HEK293T (cell line): ENCODE results near the gene DCDC1.

Experiments used
- CTCF ChIA-PET: fragments of 350-600 bp; formaldehyde crosslinking; extraction: SDS; loops from one replicate; lab custom pipeline; 2021; ENCODE audit warnings: antibody characterized with exemption, inconsistent platforms; lab: Yijun Ruan, JAX
- POLR2A ChIA-PET: fragments of 350-600 bp; formaldehyde crosslinking; extraction: SDS; loops from one replicate; lab custom pipeline; 2020; ENCODE audit warnings: antibody characterized with exemption, inconsistent platforms; lab: Yijun Ruan, JAX
- DNase-seq: peaks from one replicate; pipeline ENCODE4 v3.0.0; 2012; ENCODE audit warnings: mixed read lengths; ENCODE audit errors: extremely low spot score
- ARNT ChIP-seq: fragments of 450-650 bp; IDR thresholded peaks from 2 replicates; pipeline ENCODE4 v1.6.1; 2017; ENCODE audit warnings: mild to moderate bottlenecking
- BHLHE40 ChIP-seq: fragments of 450-650 bp; IDR thresholded peaks from 2 replicates; pipeline ENCODE4 v1.6.1; 2016; ENCODE audit warnings: mild to moderate bottlenecking, moderate library complexity, borderline replicate concordance
- CTBP1 ChIP-seq: fragments of 450-650 bp; IDR thresholded peaks from 2 replicates; pipeline ENCODE4 v1.6.1; 2016; ENCODE audit warnings: borderline replicate concordance
- ELF4 ChIP-seq: fragments of 450-650 bp; IDR thresholded peaks from 2 replicates; pipeline ENCODE4 v1.6.1; 2017; ENCODE audit warnings: antibody characterized with exemption
- FOXA1 ChIP-seq: fragments of 450-650 bp; IDR thresholded peaks from 2 replicates; pipeline ENCODE4 v1.6.1; 2016; ENCODE audit warnings: mild to moderate bottlenecking
- FOXK2 ChIP-seq: fragments of 450-650 bp; IDR thresholded peaks from 2 replicates; pipeline ENCODE4 v1.6.1; 2016; ENCODE audit warnings: mild to moderate bottlenecking
- FOXM1 ChIP-seq: fragments of 450-650 bp; IDR thresholded peaks from 2 replicates; pipeline ENCODE4 v1.6.1; 2017; ENCODE audit warnings: mild to moderate bottlenecking, borderline replicate concordance
- HDGF ChIP-seq: fragments of 450-650 bp; IDR thresholded peaks from 2 replicates; pipeline ENCODE4 v1.6.1; 2017; ENCODE audit warnings: antibody characterized with exemption, borderline replicate concordance
- L3MBTL2 ChIP-seq: fragments of 450-650 bp; conservative IDR thresholded peaks from 2 replicates; pipeline ENCODE4 v1.6.1; 2016; ENCODE audit warnings: mild to moderate bottlenecking
- LEF1 ChIP-seq: fragments of 450-650 bp; IDR thresholded peaks from 2 replicates; pipeline ENCODE4 v1.6.1; 2017; ENCODE audit warnings: mild to moderate bottlenecking, borderline replicate concordance
- NFRKB ChIP-seq: fragments of 450-650 bp; IDR thresholded peaks from 2 replicates; pipeline ENCODE4 v1.6.1; 2016; ENCODE audit warnings: mild to moderate bottlenecking, moderate library complexity
- SP1 ChIP-seq: fragments of 450-650 bp; IDR thresholded peaks from 2 replicates; pipeline ENCODE4 v1.6.1; 2017
- SUZ12 ChIP-seq: fragments of 450-650 bp; IDR thresholded peaks from 2 replicates; pipeline ENCODE4 v1.6.1; 2016; ENCODE audit warnings: mild to moderate bottlenecking
- TARDBP ChIP-seq: fragments of 450-650 bp; IDR thresholded peaks from 2 replicates; pipeline ENCODE4 v1.6.1; 2016
- ZNF384 ChIP-seq: fragments of 450-650 bp; IDR thresholded peaks from 2 replicates; pipeline ENCODE4 v1.6.1; 2016
- TF ChIP-seq, protein P1 (sequence below): fragments of 450-650 bp; IDR thresholded peaks from 2 replicates; pipeline ENCODE4 v1.6.1; 2016

DCDC1 gene

DNA sequence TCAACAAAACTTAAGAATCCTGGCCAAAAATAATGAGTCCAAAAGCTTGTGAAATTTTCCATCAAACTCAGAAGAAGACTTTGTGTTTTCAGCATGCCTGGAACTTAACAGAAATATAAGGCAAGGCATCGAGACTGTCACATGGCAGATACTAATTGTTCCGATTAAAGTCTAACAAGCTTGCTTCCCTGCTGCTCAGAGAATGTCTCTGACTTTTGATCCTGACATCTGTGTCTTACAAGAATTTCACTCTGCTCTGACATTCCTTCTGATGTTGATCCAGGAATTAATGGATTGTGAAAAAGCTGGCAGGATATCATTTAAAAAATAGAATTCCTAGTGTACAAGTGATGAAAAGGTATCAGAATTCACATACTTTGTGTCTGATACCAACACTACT lies 170.2 kb downstream of the DCDC1 start:
- CTCF ChIA-PET = no interaction called here
- POLR2A ChIA-PET = no interaction called here
- DNase-seq = no peak
- TF ChIP-seq FOXK2 (no peak), FOXA1 (no peak), NFRKB (no peak), ZNF384 (no peak), ARNT (no peak), CTBP1 (no peak), HDGF (no peak), FOXM1 (no peak), L3MBTL2 (no peak), ELF4 (no peak), SP1 (no peak), LEF1 (no peak), BHLHE40 (no peak), TARDBP (no peak)
- TF ChIP-seq, protein P1, sequence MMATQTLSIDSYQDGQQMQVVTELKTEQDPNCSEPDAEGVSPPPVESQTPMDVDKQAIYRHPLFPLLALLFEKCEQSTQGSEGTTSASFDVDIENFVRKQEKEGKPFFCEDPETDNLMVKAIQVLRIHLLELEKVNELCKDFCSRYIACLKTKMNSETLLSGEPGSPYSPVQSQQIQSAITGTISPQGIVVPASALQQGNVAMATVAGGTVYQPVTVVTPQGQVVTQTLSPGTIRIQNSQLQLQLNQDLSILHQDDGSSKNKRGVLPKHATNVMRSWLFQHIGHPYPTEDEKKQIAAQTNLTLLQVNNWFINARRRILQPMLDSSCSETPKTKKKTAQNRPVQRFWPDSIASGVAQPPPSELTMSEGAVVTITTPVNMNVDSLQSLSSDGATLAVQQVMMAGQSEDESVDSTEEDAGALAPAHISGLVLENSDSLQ = no peak

DNA sequence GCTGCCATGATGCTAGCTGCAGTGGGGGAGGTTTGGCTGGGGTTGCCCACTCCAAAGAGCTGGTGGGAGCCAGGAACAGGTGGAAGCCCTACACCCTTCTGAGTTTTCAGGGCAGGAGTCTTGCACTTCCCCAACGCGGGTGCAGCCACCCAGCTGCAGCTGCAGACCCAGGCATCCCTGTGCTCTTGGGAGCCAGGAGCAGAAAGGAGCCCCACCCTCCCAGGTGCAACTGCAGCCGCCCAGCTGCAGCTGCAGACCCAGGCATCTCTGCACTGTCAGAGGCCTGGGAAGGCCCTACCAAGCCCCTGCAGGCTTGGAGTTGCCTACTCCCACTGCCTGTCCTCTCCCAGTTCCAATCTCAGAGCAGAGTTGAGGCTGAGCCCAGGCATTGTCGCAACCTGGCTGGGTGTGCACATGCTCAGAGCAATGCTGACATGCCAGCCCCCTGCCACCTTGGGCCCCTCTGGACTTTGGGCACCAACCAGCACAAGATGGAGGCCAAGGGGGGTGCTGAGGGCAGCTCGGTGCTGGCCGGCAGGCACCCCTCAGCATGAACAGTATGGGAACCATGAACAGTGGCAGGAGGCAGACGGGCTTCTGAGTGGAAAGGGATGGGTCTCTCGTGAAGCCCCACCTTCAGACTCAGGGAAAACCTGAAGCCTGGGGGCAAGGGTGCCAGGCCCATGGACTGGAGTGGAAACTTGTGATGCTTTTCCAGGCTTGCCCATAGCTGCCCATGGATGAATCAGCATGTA lies 195.4 kb downstream of the DCDC1 start:
- CTCF ChIA-PET = no interaction called here
- POLR2A ChIA-PET = no interaction called here
- no peak for TF ChIP-seq HDGF
- TF ChIP-seq FOXK2 = no peak
- no peak for TF ChIP-seq TARDBP
- no peak for TF ChIP-seq FOXM1
- no peak for TF ChIP-seq SP1
- TF ChIP-seq NFRKB = no peak
- no peak for TF ChIP-seq ARNT
- no peak for TF ChIP-seq BHLHE40
- TF ChIP-seq ZNF384 = no peak
- DNase-seq = no peak

DNA sequence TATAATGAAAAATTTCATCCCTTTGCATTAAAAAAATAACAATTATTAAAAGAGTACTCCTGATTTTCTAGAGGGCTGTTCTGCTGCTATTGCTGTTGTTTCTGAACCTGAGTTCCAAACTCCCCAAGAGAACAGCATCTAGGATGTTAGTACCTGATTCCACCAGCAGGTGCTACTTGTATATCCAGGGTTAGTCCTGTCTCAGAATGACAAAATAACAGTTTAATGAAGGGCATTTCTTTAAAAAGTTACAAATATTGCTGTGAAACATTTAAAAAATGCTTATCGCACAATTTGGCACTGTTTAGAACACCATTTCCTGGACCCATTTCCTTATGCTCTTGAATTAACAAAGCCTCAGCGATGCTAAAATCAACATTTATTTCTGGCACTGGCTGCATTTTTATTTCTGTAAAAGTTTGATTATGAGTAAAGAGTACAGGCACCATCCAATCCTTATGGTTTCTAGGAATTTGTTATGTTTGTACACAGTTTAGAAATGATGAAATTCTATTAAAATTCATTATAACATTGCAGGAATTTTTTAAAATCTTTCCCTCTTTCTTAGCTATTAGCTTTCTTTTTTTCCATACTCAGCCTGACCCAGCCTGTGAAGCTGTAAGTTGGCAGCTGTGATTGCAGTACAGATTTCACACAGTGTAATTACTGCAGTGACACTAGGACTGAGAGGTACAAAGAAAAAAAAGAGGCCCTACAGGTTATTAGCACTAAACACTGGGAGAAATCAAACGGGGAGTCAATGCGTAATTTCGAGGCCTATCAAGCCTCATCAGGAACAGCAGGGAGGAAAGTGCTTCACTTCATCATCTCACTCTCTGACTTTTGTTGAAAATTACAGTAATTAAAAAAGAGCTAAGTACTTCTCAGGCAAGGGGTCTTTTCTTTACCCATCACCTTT lies 208.8 kb downstream of the DCDC1 start:
- peak; percentile 20 for DNase-seq
- ChIA-PET POLR2A (no interaction called here), CTCF (no interaction called here)
- TF ChIP-seq LEF1 = no peak
- TF ChIP-seq BHLHE40 = no peak
- TF ChIP-seq NFRKB = no peak
- TF ChIP-seq TARDBP = no peak
- TF ChIP-seq, protein P1 = no peak
- TF ChIP-seq HDGF = no peak
- TF ChIP-seq FOXM1 = no peak
- no peak for TF ChIP-seq SP1
- no peak for TF ChIP-seq ZNF384
- no peak for TF ChIP-seq SUZ12
- TF ChIP-seq ELF4 = no peak
- TF ChIP-seq CTBP1 = no peak
- no peak for TF ChIP-seq ARNT
- no peak for TF ChIP-seq FOXK2

DNA sequence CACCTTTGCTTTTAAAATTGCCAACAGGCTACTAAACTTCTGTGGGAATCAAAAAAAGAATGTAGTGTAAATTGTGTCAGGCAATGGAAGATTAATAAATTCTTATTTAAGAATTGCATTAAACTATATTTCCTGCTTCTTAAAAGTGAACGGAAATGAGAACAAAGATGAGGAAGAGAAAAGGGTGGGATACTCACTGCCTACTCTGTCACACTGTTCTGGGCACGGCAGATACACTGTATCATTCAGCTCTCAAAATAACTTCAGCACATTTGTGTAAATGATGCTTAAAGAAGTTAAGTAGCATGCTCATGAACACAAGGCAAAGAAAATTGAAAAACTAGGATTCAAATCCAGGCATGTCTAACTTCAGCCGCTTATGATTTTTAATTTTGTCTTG lies 218.7 kb downstream of the DCDC1 start:
- no peak for DNase-seq
- ChIA-PET POLR2A (no interaction called here), CTCF (no interaction called here)

DNA sequence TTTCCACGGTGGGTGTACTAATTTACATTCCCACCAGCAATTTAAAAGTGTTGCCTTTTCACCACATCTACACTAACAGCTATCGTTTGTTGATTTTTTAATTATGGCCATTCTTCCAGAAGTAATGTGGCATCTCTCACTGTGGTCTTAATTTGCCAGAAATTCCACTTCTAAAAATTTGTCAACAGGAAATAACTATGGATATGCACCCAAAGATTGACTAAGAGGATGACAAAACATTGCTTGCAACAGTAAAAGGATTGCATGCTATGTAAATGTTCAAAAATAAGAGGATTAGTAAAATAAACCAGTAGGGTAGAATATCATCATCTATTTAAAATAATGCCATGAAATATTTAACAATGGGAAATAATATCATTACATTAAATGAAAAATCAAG lies 219.5 kb downstream of the DCDC1 start:
- no peak for TF ChIP-seq NFRKB
- no peak for TF ChIP-seq LEF1
- TF ChIP-seq CTBP1 = no peak
- TF ChIP-seq FOXA1 = no peak
- no peak for TF ChIP-seq SUZ12
- no peak for TF ChIP-seq SP1
- TF ChIP-seq TARDBP = no peak
- TF ChIP-seq ARNT = no peak
- no peak for TF ChIP-seq ZNF384
- TF ChIP-seq HDGF = no peak
- no peak for TF ChIP-seq L3MBTL2
- no peak for TF ChIP-seq ELF4
- no peak for TF ChIP-seq BHLHE40
- no peak for TF ChIP-seq FOXM1
- TF ChIP-seq FOXK2 = no peak
- TF ChIP-seq, protein P1 = no peak
- ChIA-PET POLR2A (no interaction called here), CTCF (no interaction called here)
- no peak for DNase-seq

More for the DNA sequence above, 218.7 kb downstream of the DCDC1 start:
- TF ChIP-seq LEF1 (no peak), L3MBTL2 (no peak), FOXK2 (no peak), FOXM1 (no peak), NFRKB (no peak), CTBP1 (no peak), ARNT (no peak)
